ENCODE results near the gene AKAP6.

- TF ChIP-seq CTCF (IDR thresholded peaks at IDR 0.05): no peak
- no peak for TF ChIP-seq POLR2A (IDR thresholded peaks at IDR 0.05)
Measured at GRCh38 chr14:32688941-32689340, 359.8 kb downstream of the AKAP6 start.
